Raji (cell line): ENCODE measurements around the gene MAG.

Source experiments
- POLR2A ChIP-seq: IDR thresholded peaks from 2 replicates; pipeline ENCODE4 v1.6.1; 2011; ENCODE audit warnings: low read depth, low read length, control low read depth; ENCODE audit not compliant: insufficient read depth

MAG gene

GRCh38 chr19:35269438-35270117 is 22.4 kb upstream of the MAG start:
- peak; percentile 44; the same call in 1 of the 2 replicates for TF ChIP-seq POLR2A

GRCh38 chr19:35270381-35270811 is 21.6 kb upstream of the MAG start:
- no peak for TF ChIP-seq POLR2A

- no peak for TF ChIP-seq POLR2A
Measured at GRCh38 chr19:35271546-35271945, 20.4 kb upstream of the MAG start.

GRCh38 chr19:35272122-35272719 is 19.7 kb upstream of the MAG start:
- no peak for TF ChIP-seq POLR2A

GRCh38 chr19:35272954-35273649 is 18.9 kb upstream of the MAG start:
- TF ChIP-seq POLR2A, result no peak

GRCh38 chr19:35273686-35274259 is 18.2 kb upstream of the MAG start:
- no peak for TF ChIP-seq POLR2A

GRCh38 chr19:35274323-35274722 is 17.6 kb upstream of the MAG start:
- TF ChIP-seq POLR2A, result no peak

- no peak for TF ChIP-seq POLR2A
Measured at GRCh38 chr19:35276706-35277281, 15.2 kb upstream of the MAG start.

GRCh38 chr19:35278578-35279284 is 13.2 kb upstream of the MAG start:
- no peak for TF ChIP-seq POLR2A

- no peak for TF ChIP-seq POLR2A
Measured at GRCh38 chr19:35279374-35279773, 12.6 kb upstream of the MAG start.

- no peak; the same call in 1 of the 2 replicates for TF ChIP-seq POLR2A
Measured at GRCh38 chr19:35279985-35280821, 11.8 kb upstream of the MAG start.

GRCh38 chr19:35281303-35281702 is 10.7 kb upstream of the MAG start:
- TF ChIP-seq POLR2A, result no peak

- no peak for TF ChIP-seq POLR2A
Measured at GRCh38 chr19:35284153-35285094, 7.5 kb upstream of the MAG start.
